Fibroblast of lung (primary cell): Measurements from ENCODE around the gene LSM3. TPM values are rescaled to one million over a fixed set of nuclear protein-coding genes. Genes with fewer than 3 reads are reported as not detected.

Experiments used
- DNase-seq, 2 donors: peaks; one replicate each; pipeline versions ENCODE4 v3.0.0 to v3.0.0-alpha.2; 2010; ENCODE audit warnings: low read depth in 2 of 2
- H2AFZ ChIP-seq: 2 replicates; pipeline ENCODE4 v1.5.1; 2012; ENCODE audit warnings: low read length, control low read depth, inconsistent platforms
- H3K27ac ChIP-seq: 2 replicates; pipeline ENCODE4 v1.5.1; 2011; ENCODE audit warnings: low read length, control low read depth; ENCODE audit not compliant: insufficient read depth
- H3K27me3 ChIP-seq: 2 replicates; pipeline ENCODE4 v1.5.1; 2011; ENCODE audit warnings: mild to moderate bottlenecking, low read length; ENCODE audit not compliant: control insufficient read depth, insufficient read depth
- H3K36me3 ChIP-seq: 2 replicates; pipeline ENCODE4 v1.5.1; 2011; ENCODE audit warnings: low read length; ENCODE audit not compliant: control insufficient read depth, insufficient read depth
- H3K4me1 ChIP-seq: 2 replicates; pipeline ENCODE4 v1.5.1; 2011; ENCODE audit warnings: low read length; ENCODE audit not compliant: control insufficient read depth, insufficient read depth; ENCODE audit errors: extremely low read depth
- H3K4me2 ChIP-seq: 2 replicates; pipeline ENCODE4 v1.5.1; 2011; ENCODE audit warnings: low read length, control low read depth; ENCODE audit not compliant: insufficient read depth; ENCODE audit errors: extremely low read depth
- H3K4me3 ChIP-seq, 4 experiments: fragments of 200-600 bp in 1 of 4; sonication (generic) in 1 of 4; replicated peaks in 1 of 4; 2 replicates each; pipeline ENCODE4 v1.5.1; 2011 to 2016; ENCODE audit warnings: low read length in 4 of 4, low read depth in 3 of 4, mild to moderate bottlenecking in 3 of 4, control low read depth in 2 of 4, inconsistent platforms in 1 of 4, mixed read lengths in 1 of 4; ENCODE audit not compliant: insufficient read depth in 1 of 4; ENCODE audit errors: control extremely low read depth in 1 of 4
- H3K79me2 ChIP-seq: 2 replicates; pipeline ENCODE4 v1.5.1; 2012; ENCODE audit warnings: mild to moderate bottlenecking, low read length, inconsistent platforms; ENCODE audit not compliant: control insufficient read depth, insufficient read depth
- H3K9ac ChIP-seq: 2 replicates; pipeline ENCODE4 v1.5.1; 2011; ENCODE audit warnings: mild to moderate bottlenecking, low read length, control low read depth; ENCODE audit not compliant: insufficient read depth
- H3K9me3 ChIP-seq: 2 replicates; pipeline ENCODE4 v1.5.1; 2012; ENCODE audit warnings: low read depth, low read length; ENCODE audit not compliant: control insufficient read depth, insufficient read depth
- H4K20me1 ChIP-seq: 2 replicates; pipeline ENCODE4 v1.5.1; 2011; ENCODE audit warnings: low read length; ENCODE audit not compliant: control insufficient read depth, insufficient read depth; ENCODE audit errors: extremely low read depth
- CTCF ChIP-seq, 2 donors: IDR thresholded peaks in 1 of 2; conservative IDR thresholded peaks in 1 of 2; 1 replicate in 1 of 2; 2 replicates in 1 of 2; pipeline ENCODE4 v1.5.1; 2011 to 2012; ENCODE audit warnings: low read length in 2 of 2, control low read depth in 1 of 2, inconsistent platforms in 1 of 2, low read depth in 1 of 2, mild to moderate bottlenecking in 1 of 2
- EZH2 ChIP-seq: IDR thresholded peaks from 2 replicates; pipeline ENCODE4 v1.5.1; 2012; ENCODE audit warnings: low read length, control low read depth, mild to moderate bottlenecking; ENCODE audit errors: missing control alignments
- polyA plus RNA-seq, 2 donors: library from polyadenylated mRNA; depleted of rRNA in 1 of 2; stranded (reverse) in 1 of 2; unstranded in 1 of 2; fragments of >200 nt; gene quantifications; 2 replicates each; pipeline ENCODE4 v1.2.1, GENCODE V29; 2011 to 2012; ENCODE audit warnings: missing spikeins in 1 of 2
- total RNA-seq: library from RNA; depleted of rRNA; stranded (reverse); fragments of >200 nt; gene quantifications from 2 replicates; pipeline ENCODE4 v1.2.1, GENCODE V29; 2014

The LSM3 gene
- total and polyA plus RNA-seq, 2 donors (not counting 1 experiment from before 2014, with no cell fraction given): 5.1 to 14.9 TPM

- TF ChIP-seq EZH2: no peak
- peak; percentile 84 to 85 for TF ChIP-seq CTCF (conservative IDR thresholded peaks at IDR 0.05 in 1 of 2, IDR thresholded peaks at IDR 0.05 in 1 of 2; ENCODE audit: low read depth in 1 of 2, low read length in 2 of 2)
- Histone ChIP-seq H3K27me3 (no peaks in the 10 kb centered on the region), H3K9me3 (no peaks in the 10 kb centered on the region), H3K4me1 (peaks cover 30% of the 10 kb centered on the region), H3K36me3 (no peaks in the 10 kb centered on the region), H3K9ac (no peak overlapping the region), H3K4me2 (no peak overlapping the region), H4K20me1 (no peaks in the 10 kb centered on the region), H3K4me3 (no peak overlapping the region), H3K79me2 (no peaks in the 10 kb centered on the region), H3K27ac (no peak overlapping the region), H2AFZ (peak overlapping the region; percentile 34)
- peak; percentile 75 to 90 for DNase-seq
Measured at GRCh38 chr3:14203521-14204079, 25.0 kb downstream of the LSM3 start.

- H3K9ac ChIP-seq: no peak overlapping the region
- H3K4me2 ChIP-seq: no peak overlapping the region
- H3K79me2 ChIP-seq: no peaks in the 10 kb centered on the region
- no peaks in the 10 kb centered on the region for H3K36me3 ChIP-seq
- no peak overlapping the region for H3K4me3 ChIP-seq
- no peak overlapping the region for H2AFZ ChIP-seq
- no peak overlapping the region for H3K27ac ChIP-seq
- H3K9me3 ChIP-seq: no peaks in the 10 kb centered on the region
- H4K20me1 ChIP-seq: no peaks in the 10 kb centered on the region
- peaks cover 32% of the 10 kb centered on the region for H3K4me1 ChIP-seq
- no peaks in the 10 kb centered on the region for H3K27me3 ChIP-seq
- TF ChIP-seq CTCF (conservative IDR thresholded peaks at IDR 0.05 in 1 of 2, IDR thresholded peaks at IDR 0.05 in 1 of 2; ENCODE audit: low read depth in 1 of 2, low read length in 2 of 2) (no peak), EZH2 (no peak)
- peak; percentile 60 to 68 for DNase-seq
Measured at GRCh38 chr3:14204515-14205284, 26.1 kb downstream of the LSM3 start.

GRCh38 chr3:14206548-14207177 lies 28.0 kb downstream of the LSM3 start:
- Histone ChIP-seq H3K4me1 (peaks cover 21% of the 10 kb centered on the region), H2AFZ (no peak overlapping the region)

More at GRCh38 chr3:14206548-14207177, 28.0 kb downstream of the LSM3 start:
- H3K79me2 ChIP-seq: no peaks in the 10 kb centered on the region
- no peak overlapping the region for H3K4me3 ChIP-seq
- no peaks in the 10 kb centered on the region for H3K27me3 ChIP-seq
- no peak for DNase-seq
- H3K9me3 ChIP-seq: no peaks in the 10 kb centered on the region
- no peak overlapping the region for H3K27ac ChIP-seq
- no peak overlapping the region for H3K4me2 ChIP-seq
- TF ChIP-seq EZH2 (no peak), CTCF (conservative IDR thresholded peaks at IDR 0.05 in 1 of 2, IDR thresholded peaks at IDR 0.05 in 1 of 2; ENCODE audit: low read depth in 1 of 2, low read length in 2 of 2) (no peak)
- no peaks in the 10 kb centered on the region for H4K20me1 ChIP-seq
- H3K36me3 ChIP-seq: no peaks in the 10 kb centered on the region
- H3K9ac ChIP-seq: no peak overlapping the region
